ENCODE measurements around the gene CHRNE.
"Not testable (repeated sequence)": the region's sequence is repeated elsewhere in the genome, so short reads cannot be mapped to it uniquely, and the experiment has no call there.

The CHRNE gene

DNA sequence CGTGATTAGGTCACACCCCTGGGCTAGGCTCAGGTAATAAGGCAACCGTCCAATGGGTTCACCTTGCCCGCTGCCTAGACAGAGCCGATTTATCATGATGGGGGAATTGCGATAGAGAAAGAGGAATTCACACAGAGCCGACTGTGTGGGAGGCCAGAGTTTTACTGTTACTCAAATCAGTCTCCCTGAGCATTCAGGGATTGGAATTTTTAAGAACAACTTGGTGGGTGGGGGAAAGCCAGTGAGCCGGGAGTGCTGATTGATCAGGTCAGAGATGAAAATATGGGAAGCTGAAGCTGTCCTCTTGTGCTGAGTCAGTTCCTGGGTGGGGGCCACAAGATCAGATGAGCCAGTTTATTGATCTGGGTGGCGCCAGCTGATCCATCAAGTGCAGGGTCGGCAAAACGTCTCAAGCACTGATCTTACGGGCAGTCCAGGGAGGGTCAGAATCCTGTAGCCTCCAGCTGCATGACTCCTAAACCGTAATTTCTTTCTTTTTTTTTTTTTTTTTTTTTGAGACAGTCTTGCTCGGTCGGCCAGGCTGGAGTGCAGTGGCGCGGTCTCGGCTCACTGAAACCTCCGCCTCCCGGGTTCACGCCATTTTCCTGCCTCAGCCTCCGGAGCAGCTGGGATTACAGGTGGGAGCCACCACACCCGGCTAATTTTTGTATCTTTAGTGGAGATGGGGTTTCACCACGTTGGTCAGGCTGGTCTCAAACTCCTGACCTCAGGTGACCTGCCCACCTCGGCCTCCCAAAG, 23.9 kb upstream of the CHRNE start:
- peaks cover 15% of the 10 kb centered on the region; the same call in 1 of the 2 replicates for H3K36me3 ChIP-seq (ENCODE audit: control insufficient read depth, insufficient read depth, low read length)
- H3K4me3 ChIP-seq (ENCODE audit: low read depth, low read length); H3K9me3 ChIP-seq (ENCODE audit: control insufficient read depth, insufficient read depth, low read depth, low read length); H3K27me3 ChIP-seq (ENCODE audit: control insufficient read depth, insufficient read depth, low read length); H3K9ac ChIP-seq (ENCODE audit: low read length); H3K27ac ChIP-seq (ENCODE audit: low read depth, low read length); H3K4me1 ChIP-seq (ENCODE audit: control insufficient read depth, insufficient read depth, low read length): not testable (repeated sequence)

GRCh38 chr17:4921320-4921719, 18.4 kb upstream of the CHRNE start:
- peaks cover 9% of the 10 kb centered on the region; the same call in 1 of the 2 replicates for H3K4me1 ChIP-seq (ENCODE audit: control insufficient read depth, insufficient read depth, low read length)
- no peaks in the 10 kb centered on the region for H3K27me3 ChIP-seq (ENCODE audit: control insufficient read depth, insufficient read depth, low read length)
- H3K9ac ChIP-seq (ENCODE audit: low read length) = no peak overlapping the region
- no peak overlapping the region for H3K4me3 ChIP-seq (ENCODE audit: low read depth, low read length)
- H3K27ac ChIP-seq (ENCODE audit: low read depth, low read length) = no peak overlapping the region
- H3K36me3 ChIP-seq (ENCODE audit: control insufficient read depth, insufficient read depth, low read length) = no peaks in the 10 kb centered on the region
- H3K9me3 ChIP-seq (ENCODE audit: control insufficient read depth, insufficient read depth, low read depth, low read length) = no peaks in the 10 kb centered on the region

GRCh38 chr17:4920351-4921048, 17.6 kb upstream of the CHRNE start:
- Histone ChIP-seq H3K4me1 (ENCODE audit: control insufficient read depth, insufficient read depth, low read length) (peaks cover 9% of the 10 kb centered on the region; the same call in 1 of the 2 replicates), H3K36me3 (ENCODE audit: control insufficient read depth, insufficient read depth, low read length) (no peaks in the 10 kb centered on the region), H3K4me3 (ENCODE audit: low read depth, low read length) (no peak overlapping the region), H3K9me3 (ENCODE audit: control insufficient read depth, insufficient read depth, low read depth, low read length) (no peaks in the 10 kb centered on the region), H3K27ac (ENCODE audit: low read depth, low read length) (no peak overlapping the region), H3K27me3 (ENCODE audit: control insufficient read depth, insufficient read depth, low read length) (no peaks in the 10 kb centered on the region), H3K9ac (ENCODE audit: low read length) (no peak overlapping the region)

- Histone ChIP-seq H3K36me3 (ENCODE audit: control insufficient read depth, insufficient read depth, low read length) (no peaks in the 10 kb centered on the region), H3K4me3 (ENCODE audit: low read depth, low read length) (no peak overlapping the region)
Measured at GRCh38 chr17:4919511-4920047, 16.7 kb upstream of the CHRNE start.

DNA sequence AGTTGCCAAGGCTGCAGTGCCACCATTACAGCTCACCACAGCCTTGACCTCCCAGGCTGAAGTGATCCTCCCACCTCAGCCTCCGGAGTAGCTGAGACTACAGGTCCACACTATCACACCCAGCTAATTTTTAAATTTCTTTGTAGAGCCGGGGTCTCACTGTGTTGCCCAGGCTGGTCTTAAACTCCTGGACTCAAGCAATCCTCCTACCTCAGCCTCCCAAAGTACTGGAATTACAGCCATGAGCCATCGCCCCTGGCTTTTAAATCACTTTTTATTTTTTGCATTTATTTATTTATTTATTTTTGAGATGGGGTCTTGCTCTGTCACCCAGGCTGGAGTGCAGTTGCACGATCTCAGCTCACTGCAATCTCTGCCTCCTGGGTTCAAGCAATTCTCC, 11.7 kb upstream of the CHRNE start:
- not testable (repeated sequence) for H3K27me3 ChIP-seq (ENCODE audit: control insufficient read depth, insufficient read depth, low read length); H3K36me3 ChIP-seq (ENCODE audit: control insufficient read depth, insufficient read depth, low read length); H3K9ac ChIP-seq (ENCODE audit: low read length); H3K9me3 ChIP-seq (ENCODE audit: control insufficient read depth, insufficient read depth, low read depth, low read length); H3K4me3 ChIP-seq (ENCODE audit: low read depth, low read length); H3K27ac ChIP-seq (ENCODE audit: low read depth, low read length)
- peaks cover 10% of the 10 kb centered on the region for H3K4me1 ChIP-seq (ENCODE audit: control insufficient read depth, insufficient read depth, low read length)

More at GRCh38 chr17:4919511-4920047, 16.7 kb upstream of the CHRNE start:
- H3K4me1 ChIP-seq (ENCODE audit: control insufficient read depth, insufficient read depth, low read length) = peaks cover 9% of the 10 kb centered on the region; the same call in 1 of the 2 replicates
- no peaks in the 10 kb centered on the region for H3K9me3 ChIP-seq (ENCODE audit: control insufficient read depth, insufficient read depth, low read depth, low read length)
- H3K27me3 ChIP-seq (ENCODE audit: control insufficient read depth, insufficient read depth, low read length) = no peaks in the 10 kb centered on the region
- no peak overlapping the region for H3K27ac ChIP-seq (ENCODE audit: low read depth, low read length)
- H3K9ac ChIP-seq (ENCODE audit: low read length) = no peak overlapping the region

DNA sequence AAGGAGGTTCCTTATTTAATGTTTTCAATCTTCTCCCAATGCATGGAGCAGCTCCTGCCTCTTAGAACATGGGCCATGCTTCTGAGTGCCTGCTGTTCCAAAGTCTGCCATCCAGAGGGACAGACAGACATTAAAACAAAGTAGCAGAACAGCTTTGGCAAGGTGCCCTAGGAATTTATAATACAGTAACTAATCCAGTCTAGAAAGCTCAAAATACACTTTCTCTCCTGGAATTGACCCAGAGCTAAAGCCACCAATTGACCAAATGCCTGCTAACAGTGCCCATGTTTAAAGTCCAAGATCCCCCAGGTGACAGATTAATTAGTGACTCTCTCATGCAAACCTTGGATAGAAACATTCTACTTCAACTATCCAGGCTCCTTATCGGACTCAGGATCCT, 11.1 kb upstream of the CHRNE start:
- Histone ChIP-seq H3K9ac (ENCODE audit: low read length) (no peak overlapping the region), H3K27me3 (ENCODE audit: control insufficient read depth, insufficient read depth, low read length) (no peaks in the 10 kb centered on the region), H3K4me1 (ENCODE audit: control insufficient read depth, insufficient read depth, low read length) (peaks cover 8% of the 10 kb centered on the region), H3K9me3 (ENCODE audit: control insufficient read depth, insufficient read depth, low read depth, low read length) (no peaks in the 10 kb centered on the region), H3K4me3 (ENCODE audit: low read depth, low read length) (no peak overlapping the region), H3K36me3 (ENCODE audit: control insufficient read depth, insufficient read depth, low read length) (no peaks in the 10 kb centered on the region), H3K27ac (ENCODE audit: low read depth, low read length) (no peak overlapping the region)

DNA sequence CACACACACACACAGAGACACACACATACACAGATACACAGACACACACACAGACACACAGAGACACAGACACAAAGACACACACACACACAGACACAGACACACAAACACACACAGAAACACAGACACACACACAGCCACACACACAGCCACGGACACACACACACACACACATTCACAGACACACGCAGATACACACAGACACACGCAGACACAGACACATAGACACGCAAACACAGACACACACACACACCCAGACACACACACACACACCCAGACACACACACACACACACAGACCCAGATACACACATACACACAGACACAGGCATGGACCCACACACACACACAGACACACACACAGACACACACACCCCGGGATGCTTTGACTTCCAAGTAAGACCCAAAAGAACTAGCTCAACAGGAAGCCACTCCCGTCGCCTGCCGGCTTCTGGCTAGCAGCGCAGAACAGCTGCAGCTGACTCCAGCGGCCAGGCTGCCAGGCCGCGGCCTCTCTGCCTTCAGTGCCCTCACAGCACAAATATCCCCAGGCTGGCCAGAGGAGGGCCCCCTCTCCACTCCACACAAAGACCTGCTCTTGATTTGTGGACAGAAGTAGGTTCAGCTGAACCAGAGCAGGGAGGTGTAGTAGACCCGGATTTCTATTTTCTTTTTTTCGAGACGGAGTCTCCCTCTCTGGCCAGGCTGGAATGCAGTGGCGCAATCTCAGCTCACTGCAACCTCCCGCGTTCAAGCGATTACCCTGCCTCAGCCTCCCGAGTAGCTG, 6.0 kb upstream of the CHRNE start:
- Histone ChIP-seq H3K4me1 (ENCODE audit: control insufficient read depth, insufficient read depth, low read length) (peaks cover 18% of the 10 kb centered on the region), H3K27me3 (ENCODE audit: control insufficient read depth, insufficient read depth, low read length) (no peaks in the 10 kb centered on the region), H3K36me3 (ENCODE audit: control insufficient read depth, insufficient read depth, low read length) (no peaks in the 10 kb centered on the region), H3K9me3 (ENCODE audit: control insufficient read depth, insufficient read depth, low read depth, low read length) (no peaks in the 10 kb centered on the region), H3K27ac (ENCODE audit: low read depth, low read length) (no peak overlapping the region; the same call in 1 of the 2 replicates), H3K9ac (ENCODE audit: low read length) (peak overlapping the region; percentile 27), H3K4me3 (ENCODE audit: low read depth, low read length) (peak overlapping the region; percentile 6; the same call in 1 of the 2 replicates)

GRCh38 chr17:4908301-4908700, 5.4 kb upstream of the CHRNE start:
- Histone ChIP-seq H3K4me3 (ENCODE audit: low read depth, low read length) (peak overlapping the region; percentile 6; the same call in 1 of the 2 replicates), H3K4me1 (ENCODE audit: control insufficient read depth, insufficient read depth, low read length) (peaks cover 20% of the 10 kb centered on the region), H3K27me3 (ENCODE audit: control insufficient read depth, insufficient read depth, low read length) (no peaks in the 10 kb centered on the region), H3K9me3 (ENCODE audit: control insufficient read depth, insufficient read depth, low read depth, low read length) (no peaks in the 10 kb centered on the region), H3K9ac (ENCODE audit: low read length) (peak overlapping the region; percentile 27), H3K27ac (ENCODE audit: low read depth, low read length) (no peak overlapping the region; the same call in 1 of the 2 replicates), H3K36me3 (ENCODE audit: control insufficient read depth, insufficient read depth, low read length) (no peaks in the 10 kb centered on the region)

- peaks cover 31% of the 10 kb centered on the region for H3K4me1 ChIP-seq (ENCODE audit: control insufficient read depth, insufficient read depth, low read length)
- H3K36me3 ChIP-seq (ENCODE audit: control insufficient read depth, insufficient read depth, low read length); H3K27ac ChIP-seq (ENCODE audit: low read depth, low read length); H3K9me3 ChIP-seq (ENCODE audit: control insufficient read depth, insufficient read depth, low read depth, low read length); H3K27me3 ChIP-seq (ENCODE audit: control insufficient read depth, insufficient read depth, low read length); H3K9ac ChIP-seq (ENCODE audit: low read length); H3K4me3 ChIP-seq (ENCODE audit: low read depth, low read length): not testable (repeated sequence)
Measured at GRCh38 chr17:4906642-4907041, 3.7 kb upstream of the CHRNE start.

GRCh38 chr17:4902540-4902939, 358 bp downstream of the CHRNE start:
- Histone ChIP-seq H3K4me3 (ENCODE audit: low read depth, low read length) (no peak overlapping the region), H3K27me3 (ENCODE audit: control insufficient read depth, insufficient read depth, low read length) (peaks cover 3% of the 10 kb centered on the region; the same call in 1 of the 2 replicates), H3K4me1 (ENCODE audit: control insufficient read depth, insufficient read depth, low read length) (peaks cover 21% of the 10 kb centered on the region), H3K27ac (ENCODE audit: low read depth, low read length) (no peak overlapping the region), H3K9ac (ENCODE audit: low read length) (no peak overlapping the region), H3K9me3 (ENCODE audit: control insufficient read depth, insufficient read depth, low read depth, low read length) (no peaks in the 10 kb centered on the region), H3K36me3 (ENCODE audit: control insufficient read depth, insufficient read depth, low read length) (no peaks in the 10 kb centered on the region)
